WERI-Rb-1 (cell line): Measurements from ENCODE around the gene MCOLN1.

Source experiments
- DNase-seq: peaks from one replicate; pipeline ENCODE4 v3.0.0-alpha.2; 2020
- H3K27ac ChIP-seq: fragments of 250-450 bp; sonication (Bioruptor Pico); 2 replicates; pipeline ENCODE4 v1.5.1; 2020; ENCODE audit warnings: mild to moderate bottlenecking, moderate library complexity
- H3K27me3 ChIP-seq: fragments of 250-450 bp; sonication (Bioruptor Pico); 2 replicates; pipeline ENCODE4 v1.5.1; 2021; ENCODE audit warnings: mild to moderate bottlenecking, low read depth, moderate library complexity; ENCODE audit not compliant: insufficient read depth, severe bottlenecking
- H3K36me3 ChIP-seq: fragments of 250-450 bp; sonication (Bioruptor Pico); 2 replicates; pipeline ENCODE4 v1.5.1; 2020; ENCODE audit warnings: mild to moderate bottlenecking, moderate library complexity
- H3K4me3 ChIP-seq: 2 replicates; pipeline ENCODE4 v1.5.1; 2011; ENCODE audit warnings: low read depth, mild to moderate bottlenecking, control low read depth, low read length
- H3K9me3 ChIP-seq: fragments of 250-450 bp; sonication (Bioruptor Pico); 2 replicates; pipeline ENCODE4 v1.5.1; 2021; ENCODE audit warnings: mild to moderate bottlenecking, moderate library complexity; ENCODE audit not compliant: severe bottlenecking
- TF ChIP-seq, protein P1 (sequence below): IDR thresholded peaks from 2 replicates; pipeline ENCODE4 v1.5.1; 2011; ENCODE audit warnings: low read depth, mild to moderate bottlenecking, control low read depth, inconsistent platforms, low read length

The MCOLN1 gene

DNA sequence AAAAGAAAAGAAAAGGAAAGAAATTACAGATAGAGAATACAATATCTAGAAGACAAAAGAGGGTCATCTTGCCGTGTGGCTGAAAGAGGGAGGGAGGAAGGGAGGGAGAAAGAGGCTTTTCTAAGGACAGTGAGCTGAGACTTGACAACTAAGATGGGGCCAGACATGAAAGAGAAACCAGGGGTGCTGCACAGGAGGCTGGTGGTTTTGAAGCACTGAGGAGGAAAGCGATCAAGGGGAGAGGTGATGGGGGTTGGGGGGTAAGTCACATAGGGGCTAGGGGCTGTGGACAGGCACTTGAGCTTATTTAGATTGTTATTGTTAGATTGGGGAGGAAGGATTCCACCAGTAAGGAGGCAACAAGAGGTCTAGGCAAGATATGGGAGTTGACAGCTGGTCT lies 30.4 kb downstream of the MCOLN1 start:
- H3K4me3 ChIP-seq, result no peak overlapping the region

DNA sequence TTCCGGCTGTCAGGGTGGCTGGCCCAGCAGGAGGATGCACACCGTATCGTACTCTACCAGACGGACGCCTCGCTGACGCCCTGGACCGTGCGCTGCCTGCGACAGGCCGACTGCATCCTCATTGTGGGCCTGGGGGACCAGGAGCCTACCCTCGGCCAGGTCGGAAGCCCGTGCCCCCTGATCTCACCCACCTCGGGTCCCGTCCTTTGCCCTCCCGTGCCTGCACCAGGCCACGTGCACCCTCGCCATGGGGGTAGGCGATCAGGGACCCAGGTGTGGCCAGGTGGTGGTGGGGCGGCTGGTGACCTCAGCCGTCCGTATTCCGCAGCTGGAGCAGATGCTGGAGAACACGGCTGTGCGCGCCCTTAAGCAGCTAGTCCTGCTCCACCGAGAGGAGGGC lies 32.1 kb downstream of the MCOLN1 start:
- DNase-seq, result no peak
- Histone ChIP-seq H3K36me3 (peaks cover 4% of the 10 kb centered on the region), H3K9me3 (no peaks in the 10 kb centered on the region), H3K4me3 (no peak overlapping the region), H3K27me3 (no peaks in the 10 kb centered on the region), H3K27ac (no peak overlapping the region)
- TF ChIP-seq, protein P1, sequence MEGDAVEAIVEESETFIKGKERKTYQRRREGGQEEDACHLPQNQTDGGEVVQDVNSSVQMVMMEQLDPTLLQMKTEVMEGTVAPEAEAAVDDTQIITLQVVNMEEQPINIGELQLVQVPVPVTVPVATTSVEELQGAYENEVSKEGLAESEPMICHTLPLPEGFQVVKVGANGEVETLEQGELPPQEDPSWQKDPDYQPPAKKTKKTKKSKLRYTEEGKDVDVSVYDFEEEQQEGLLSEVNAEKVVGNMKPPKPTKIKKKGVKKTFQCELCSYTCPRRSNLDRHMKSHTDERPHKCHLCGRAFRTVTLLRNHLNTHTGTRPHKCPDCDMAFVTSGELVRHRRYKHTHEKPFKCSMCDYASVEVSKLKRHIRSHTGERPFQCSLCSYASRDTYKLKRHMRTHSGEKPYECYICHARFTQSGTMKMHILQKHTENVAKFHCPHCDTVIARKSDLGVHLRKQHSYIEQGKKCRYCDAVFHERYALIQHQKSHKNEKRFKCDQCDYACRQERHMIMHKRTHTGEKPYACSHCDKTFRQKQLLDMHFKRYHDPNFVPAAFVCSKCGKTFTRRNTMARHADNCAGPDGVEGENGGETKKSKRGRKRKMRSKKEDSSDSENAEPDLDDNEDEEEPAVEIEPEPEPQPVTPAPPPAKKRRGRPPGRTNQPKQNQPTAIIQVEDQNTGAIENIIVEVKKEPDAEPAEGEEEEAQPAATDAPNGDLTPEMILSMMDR, result no peak

More for the DNA sequence above, 30.4 kb downstream of the MCOLN1 start:
- Histone ChIP-seq H3K27ac (no peak overlapping the region), H3K9me3 (no peaks in the 10 kb centered on the region), H3K27me3 (no peaks in the 10 kb centered on the region), H3K36me3 (peaks cover 4% of the 10 kb centered on the region)
- TF ChIP-seq, protein P1, result no peak
- DNase-seq, result no peak

- H3K9me3 ChIP-seq, result no peaks in the 10 kb centered on the region
- no peak overlapping the region for H3K27ac ChIP-seq
- H3K36me3 ChIP-seq, result peaks cover 4% of the 10 kb centered on the region
- H3K4me3 ChIP-seq, result no peak overlapping the region
- no peak for DNase-seq
- no peaks in the 10 kb centered on the region for H3K27me3 ChIP-seq
- TF ChIP-seq, protein P1, result no peak
Measured at GRCh38 chr19:7554990-7555864, 32.8 kb downstream of the MCOLN1 start.

DNA sequence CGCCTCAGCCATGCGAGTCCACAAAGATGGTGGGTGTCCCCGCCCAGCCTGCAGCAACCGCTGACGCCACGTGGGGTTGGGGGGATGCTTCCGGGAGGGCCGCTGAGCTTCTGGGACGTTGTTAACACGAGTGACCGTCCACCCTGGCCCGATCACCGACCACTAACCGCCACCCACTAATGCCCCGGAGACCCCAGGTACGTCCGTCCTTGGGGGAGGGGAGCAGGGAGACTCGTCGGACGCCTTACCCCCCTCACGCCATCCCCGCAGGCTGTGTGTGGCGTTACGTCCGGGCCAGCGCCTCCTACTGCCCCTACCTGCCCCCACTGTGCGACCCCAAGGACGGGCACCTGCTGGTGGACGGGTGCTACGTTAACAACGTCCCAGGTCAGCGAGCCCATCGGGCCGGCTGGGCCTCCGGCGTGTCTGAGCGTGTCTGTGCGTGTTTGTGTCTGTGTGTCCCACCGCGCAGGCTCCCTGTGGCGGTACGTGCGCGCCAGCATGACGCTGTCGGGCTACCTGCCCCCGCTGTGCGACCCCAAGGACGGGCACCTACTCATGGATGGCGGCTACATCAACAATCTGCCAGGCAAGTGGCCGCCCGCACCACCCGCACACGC lies 34.4 kb downstream of the MCOLN1 start:
- TF ChIP-seq, protein P1, result no peak
- Histone ChIP-seq H3K9me3 (no peaks in the 10 kb centered on the region), H3K27me3 (no peaks in the 10 kb centered on the region), H3K27ac (no peak overlapping the region), H3K36me3 (peaks cover 4% of the 10 kb centered on the region), H3K4me3 (no peak overlapping the region)
- DNase-seq, result no peak

DNA sequence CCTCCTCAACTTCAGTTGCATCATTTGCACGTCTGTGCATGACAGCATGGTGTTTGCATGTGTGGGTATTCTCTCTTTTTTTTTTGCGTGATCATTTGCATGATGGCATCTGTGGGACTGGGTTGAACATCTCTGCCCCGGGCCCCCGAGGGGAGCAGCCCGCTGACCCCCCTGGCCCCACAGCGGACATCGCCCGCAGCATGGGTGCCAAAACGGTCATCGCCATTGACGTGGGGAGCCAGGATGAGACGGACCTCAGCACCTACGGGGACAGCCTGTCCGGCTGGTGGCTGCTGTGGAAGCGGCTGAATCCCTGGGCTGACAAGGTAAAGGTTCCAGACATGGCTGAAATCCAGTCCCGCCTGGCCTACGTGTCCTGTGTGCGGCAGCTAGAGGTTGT lies 36.2 kb downstream of the MCOLN1 start:
- Histone ChIP-seq H3K36me3 (peaks cover 4% of the 10 kb centered on the region), H3K27ac (no peak overlapping the region), H3K9me3 (no peaks in the 10 kb centered on the region), H3K4me3 (no peak overlapping the region), H3K27me3 (no peaks in the 10 kb centered on the region)
- DNase-seq, result no peak
- TF ChIP-seq, protein P1, result no peak
